H1 (cell line): ENCODE results near the gene EFNA3. TPM values are rescaled to one million over a fixed set of nuclear protein-coding genes. Genes with fewer than 3 reads are reported as not detected.

Experiments
- CTCF ChIA-PET: fragments of 300-600 bp; sonication (Branson Sonifier 250); formaldehyde crosslinking; loops from one replicate; lab custom pipeline; 2021; ENCODE audit not compliant: partially characterized antibody; lab: Charles Lee
- POLR2A ChIA-PET: fragments of 300-600 bp; sonication (Branson Sonifier 250); formaldehyde crosslinking; loops from one replicate; lab custom pipeline; 2021; ENCODE audit warnings: inconsistent platforms; ENCODE audit not compliant: partially characterized antibody; lab: Charles Lee
- DNase-seq, 2 experiments: peaks; one replicate each; pipeline versions ENCODE4 v3.0.0 to v3.0.0-alpha.2; 2010 to 2022; ENCODE audit warnings: low spot score in 2 of 2, low read depth in 1 of 2, mixed read lengths in 1 of 2
- FAIRE-seq: peaks from 2 replicates; lab custom pipeline; 2011; peaks lifted over from hg19 to GRCh38; lab: Jason Lieb, UNC
- H2AFZ ChIP-seq: 2 replicates; pipeline ENCODE4 v1.8.1; 2012; ENCODE audit warnings: low read length, inconsistent platforms
- H2AK5ac ChIP-seq: 2 replicates; pipeline ENCODE4 v1.6.1; 2013; ENCODE audit warnings: low read depth, low read length
- H2BK120ac ChIP-seq: replicated peaks from 2 replicates; pipeline ENCODE3; 2013; ENCODE audit warnings: low read depth, low read length, inconsistent platforms
- H2BK12ac ChIP-seq: 2 replicates; pipeline ENCODE4 v1.6.1; 2013; ENCODE audit warnings: low read depth, low read length
- H2BK15ac ChIP-seq: 2 replicates; pipeline ENCODE4 v1.6.1; 2013; ENCODE audit warnings: low read length
- H2BK20ac ChIP-seq: 2 replicates; pipeline ENCODE4 v1.6.1; 2013; ENCODE audit warnings: low read length
- H2BK5ac ChIP-seq: 2 replicates; pipeline ENCODE4 v1.6.1; 2013; ENCODE audit warnings: low read depth, low read length
- H3K14ac ChIP-seq: 2 replicates; pipeline ENCODE4 v1.6.1; 2013; ENCODE audit warnings: inconsistent platforms; ENCODE audit not compliant: insufficient read length
- H3K18ac ChIP-seq: 2 replicates; pipeline ENCODE4 v1.6.1; 2013; ENCODE audit warnings: low read length; ENCODE audit errors: extremely low read depth
- H3K23ac ChIP-seq: 2 replicates; pipeline ENCODE4 v1.6.1; 2013; ENCODE audit warnings: inconsistent platforms; ENCODE audit not compliant: insufficient read length
- H3K23me2 ChIP-seq: 2 replicates; pipeline ENCODE4 v1.6.1; 2013; ENCODE audit warnings: low read depth, low read length
- H3K27ac ChIP-seq: 2 replicates; pipeline ENCODE4 v1.6.1; 2011; ENCODE audit warnings: low read depth, low read length, inconsistent platforms
- H3K27me3 ChIP-seq, 4 experiments: replicated peaks in 1 of 4; 1 replicate in 1 of 4; 2 replicates in 3 of 4; pipeline versions ENCODE4 v1.6.1 to v1.8.1; 2011 to 2013; ENCODE audit warnings: low read length in 3 of 4, mild to moderate bottlenecking in 3 of 4, inconsistent platforms in 2 of 4, mixed read lengths in 2 of 4, moderate library complexity in 1 of 4; ENCODE audit not compliant: control insufficient read depth in 3 of 4, insufficient read depth in 3 of 4; ENCODE audit errors: extremely low read depth in 1 of 4
- H3K36me3 ChIP-seq, 4 experiments: 2 replicates each; pipeline versions ENCODE4 v1.6.1 to v1.8.1; 2011 to 2013; ENCODE audit warnings: mild to moderate bottlenecking in 4 of 4, low read length in 3 of 4, moderate library complexity in 2 of 4, control low read depth in 1 of 4, inconsistent platforms in 1 of 4; ENCODE audit not compliant: insufficient read depth in 4 of 4, control insufficient read depth in 2 of 4
- H3K4ac ChIP-seq: replicated peaks from 2 replicates; pipeline ENCODE3; 2013; ENCODE audit warnings: low read length, low read depth, mixed read lengths, inconsistent platforms; ENCODE audit not compliant: insufficient read length
- H3K4me1 ChIP-seq, 4 experiments: replicated peaks in 1 of 4; 1 replicate in 1 of 4; 2 replicates in 3 of 4; pipeline versions ENCODE4 v1.6.1 to v1.8.1; 2011 to 2013; ENCODE audit warnings: low read length in 3 of 4, inconsistent platforms in 2 of 4, mixed read lengths in 1 of 4; ENCODE audit not compliant: insufficient read depth in 4 of 4, control insufficient read depth in 3 of 4
- H3K4me2 ChIP-seq, 2 experiments: 2 replicates each; pipeline versions ENCODE4 v1.6.1 to v1.8.1; 2011 to 2013; ENCODE audit warnings: low read depth in 2 of 2, low read length in 2 of 2, control low read depth in 1 of 2, inconsistent platforms in 1 of 2, mild to moderate bottlenecking in 1 of 2; ENCODE audit not compliant: insufficient read depth in 1 of 2
- H3K4me3 ChIP-seq, 4 experiments: fragments of 200-600, 300-600 bp in 1 of 4; sonication (generic), shearing (Covaris generic), sonication (Bioruptor Twin) in 1 of 4; 2 replicates each; pipeline versions ENCODE4 v1.5.1 to v1.8.1; 2011 to 2016; ENCODE audit warnings: low read length in 4 of 4, low read depth in 3 of 4, control low read depth in 2 of 4, inconsistent platforms in 2 of 4, mild to moderate bottlenecking in 2 of 4, mixed read lengths in 1 of 4, moderate library complexity in 1 of 4; ENCODE audit not compliant: insufficient read depth in 2 of 4; ENCODE audit errors: extremely low read depth in 1 of 4
- H3K56ac ChIP-seq: replicated peaks from 2 replicates; pipeline ENCODE3; 2013; ENCODE audit warnings: low read depth, mild to moderate bottlenecking, mixed read lengths, low read length, inconsistent platforms; ENCODE audit not compliant: insufficient read length
- H3K79me1 ChIP-seq: 2 replicates; pipeline ENCODE4 v1.6.1; 2013; ENCODE audit warnings: low read depth, low read length, control low read depth
- H3K79me2 ChIP-seq, 2 experiments: 2 replicates each; pipeline versions ENCODE4 v1.6.1 to v1.8.1; 2012 to 2013; ENCODE audit warnings: low read length in 2 of 2, mild to moderate bottlenecking in 2 of 2, inconsistent platforms in 1 of 2; ENCODE audit not compliant: insufficient read depth in 2 of 2, control insufficient read depth in 1 of 2
- H3K9ac ChIP-seq, 4 experiments: replicated peaks in 1 of 4; 1 replicate in 1 of 4; 2 replicates in 3 of 4; pipeline versions ENCODE4 v1.6.1 to v1.8.1; 2011 to 2013; ENCODE audit warnings: low read depth in 3 of 4, low read length in 3 of 4, control low read depth in 2 of 4, mild to moderate bottlenecking in 2 of 4, moderate library complexity in 2 of 4, inconsistent platforms in 1 of 4; ENCODE audit errors: extremely low read depth in 1 of 4
- H3K9me3 ChIP-seq, 2 experiments: 2 replicates each; pipeline versions ENCODE4 v1.6.1 to v1.8.1; 2012 to 2013; ENCODE audit warnings: mild to moderate bottlenecking in 2 of 2, moderate library complexity in 2 of 2, control low read depth in 1 of 2, inconsistent platforms in 1 of 2, low read depth in 1 of 2, low read length in 1 of 2, mixed read lengths in 1 of 2; ENCODE audit not compliant: insufficient read depth in 2 of 2
- H4K20me1 ChIP-seq, 2 experiments: replicated peaks in 1 of 2; 2 replicates each; pipeline versions ENCODE3 to v1.8.1; 2011 to 2013; ENCODE audit warnings: inconsistent platforms in 2 of 2, low read length in 2 of 2, mild to moderate bottlenecking in 1 of 2; ENCODE audit not compliant: insufficient read depth in 2 of 2, control insufficient read depth in 1 of 2
- H4K5ac ChIP-seq: 2 replicates; pipeline ENCODE4 v1.6.1; 2013; ENCODE audit warnings: low read length, low read depth, mixed read lengths, inconsistent platforms; ENCODE audit not compliant: insufficient read length
- H4K8ac ChIP-seq: 2 replicates; pipeline ENCODE4 v1.8.0; 2013; ENCODE audit warnings: mild to moderate bottlenecking, moderate library complexity, low read length, inconsistent platforms; ENCODE audit not compliant: insufficient read depth; ENCODE audit errors: extremely low read depth
- H4K91ac ChIP-seq: replicated peaks from 2 replicates; pipeline ENCODE3; 2013; ENCODE audit warnings: low read length, mixed read lengths, inconsistent platforms; ENCODE audit not compliant: insufficient read length
- TCF12 ChIP-seq: IDR thresholded peaks from 2 replicates; pipeline ENCODE4 v1.6.1; 2011; ENCODE audit warnings: low read depth, mild to moderate bottlenecking, low read length
- WGBS, 2 experiments: shearing (Covaris generic) in 1 of 2; methylation state at CpG; one replicate each; pipeline versions ENCODE4 v1.1.6 to v1.1.7; 2013 to 2015; ENCODE audit warnings: low lambda C conversion rate in 2 of 2, mixed read lengths in 2 of 2, inconsistent platforms in 1 of 2, low coverage in 1 of 2, missing lambda C conversion rate in 1 of 2; ENCODE audit not compliant: insufficient replicate concordance in 2 of 2, insufficient coverage in 1 of 2, insufficient read length in 1 of 2; ENCODE audit errors: extremely low coverage in 1 of 2, missing lambda C conversion rate in 1 of 2; 5-methylcytosine and 5-hydroxymethylcytosine counted together
- polyA plus RNA-seq, 7 experiments: library from polyadenylated mRNA; depleted of rRNA in 3 of 7; stranded (reverse) in 5 of 7; unstranded in 2 of 7; fragments of >200 nt in 5 of 7; fragments of 200-250 nt in 2 of 7; gene quantifications; 1 replicate in 5 of 7; 2 replicates in 1 of 7; 4 replicates in 1 of 7; pipeline versions ENCODE4 v1.2.1 to v1.2.3, GENCODE V29; 2011 to 2013; ENCODE audit warnings: missing spikeins in 2 of 7, mixed read lengths in 2 of 7
- total RNA-seq: library from RNA; stranded (reverse); fragmentation: NEBNext Ultra II Directional; extraction: Animal tissue kit (Norgen Biotek cat#: 25700); gene quantifications from 2 replicates; pipeline ENCODE4 v1.2.1, GENCODE V29; 2021

The EFNA3 gene
- total and polyA plus RNA-seq, 2 of the 8 experiments (the other 6 are each of a cell fraction or from before 2014, with no cell fraction given) = 10.8 to 13.8 TPM

DNA sequence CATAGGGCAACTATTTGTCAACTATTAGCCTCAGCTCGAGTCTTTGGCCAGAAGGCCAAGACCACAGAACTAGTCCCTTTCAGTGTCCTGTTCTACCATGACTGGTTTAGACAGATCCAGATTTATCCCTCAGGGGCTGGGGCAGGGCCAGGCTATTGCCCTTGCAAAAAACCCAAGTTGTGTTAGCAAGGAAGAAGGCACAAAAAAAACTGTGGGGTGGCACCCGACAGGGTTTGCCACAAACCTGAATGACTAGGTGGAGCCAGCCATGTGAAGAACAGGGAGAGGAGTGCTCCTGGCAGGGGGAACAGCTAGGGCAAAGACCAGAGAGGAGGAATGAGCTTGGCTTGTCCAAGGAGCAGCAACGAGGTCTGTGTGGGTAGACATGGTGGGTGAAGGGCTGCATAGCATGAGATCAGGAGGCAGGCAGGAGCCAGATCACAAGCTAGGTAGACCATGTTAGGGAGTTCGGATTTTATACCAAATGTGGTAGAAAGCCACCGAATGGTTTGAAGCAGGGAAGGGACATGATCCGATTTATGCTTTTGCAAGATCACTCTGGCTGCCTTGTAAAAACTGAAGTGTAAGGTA lies 40.7 kb upstream of the EFNA3 start:
- H3K56ac ChIP-seq = no peak overlapping the region
- no peaks in the 10 kb centered on the region for H3K79me2 ChIP-seq
- no peak overlapping the region for H4K8ac ChIP-seq
- H3K23me2 ChIP-seq = no peaks in the 10 kb centered on the region
- H4K5ac ChIP-seq = no peak overlapping the region
- no peak overlapping the region for H2AK5ac ChIP-seq
- no peak overlapping the region for H3K23ac ChIP-seq
- H2AFZ ChIP-seq = no peak overlapping the region
- H3K79me1 ChIP-seq = no peaks in the 10 kb centered on the region
- no peak for TF ChIP-seq TCF12
- no peak overlapping the region for H3K4me3 ChIP-seq
- H2BK12ac ChIP-seq = no peak overlapping the region
- no peak overlapping the region for H3K4me2 ChIP-seq
- no peaks in the 10 kb centered on the region for H3K9me3 ChIP-seq
- H4K91ac ChIP-seq = no peak overlapping the region
- ChIA-PET POLR2A (interaction anchor here (0.8 to 8.8 kb wide), 5 partner anchors 13 to 44 kb away, joined by 3 to 60 read pairs (median 3); partner anchors contain the start of gene ADAM15), CTCF (interaction anchor here (0.7 to 32.4 kb wide), 9 partner anchors 23 to 244 kb away, joined by 3 to 907 read pairs (median 4); partner anchors contain the start of genes ADAM15, EFNA3, EFNA4 and LENEP)
- H3K27ac ChIP-seq = no peak overlapping the region
- DNase-seq (no peak), FAIRE-seq (no peak)
- H2BK5ac ChIP-seq = no peak overlapping the region
- no peaks in the 10 kb centered on the region for H3K4me1 ChIP-seq
- H3K9ac ChIP-seq = no peak overlapping the region
- no peak overlapping the region for H3K14ac ChIP-seq
- WGBS, 2 experiments = 85% methylated on average over 6 of the region's 6 CpGs; no CpG with 5 or more reads in 1 of the 2 experiments
- H3K27me3 ChIP-seq = peaks cover 0 to 2% (median 0%) of the 10 kb centered on the region in 4 experiments; a peak in 3 of 7 replicates
- no peak overlapping the region for H2BK20ac ChIP-seq
- no peak overlapping the region for H3K4ac ChIP-seq
- H3K36me3 ChIP-seq = no peaks in the 10 kb centered on the region
- no peak overlapping the region for H2BK120ac ChIP-seq
- no peak overlapping the region for H3K18ac ChIP-seq
- H4K20me1 ChIP-seq = no peaks in the 10 kb centered on the region
- no peak overlapping the region for H2BK15ac ChIP-seq
